Fibroblast of gingiva (primary cell): ENCODE results near the gene SFN.
A peak's percentile ranks its signal among the peaks of the same experiment; 100 is the strongest.
"Not testable (repeated sequence)": the region's sequence is repeated elsewhere in the genome, so short reads cannot be mapped to it uniquely, and the experiment has no call there.

ENCODE experiments used
- DNase-seq: peaks from one replicate; pipeline ENCODE4 v3.0.0-alpha.2; 2011; ENCODE audit warnings: low read depth

Gene SFN

DNA sequence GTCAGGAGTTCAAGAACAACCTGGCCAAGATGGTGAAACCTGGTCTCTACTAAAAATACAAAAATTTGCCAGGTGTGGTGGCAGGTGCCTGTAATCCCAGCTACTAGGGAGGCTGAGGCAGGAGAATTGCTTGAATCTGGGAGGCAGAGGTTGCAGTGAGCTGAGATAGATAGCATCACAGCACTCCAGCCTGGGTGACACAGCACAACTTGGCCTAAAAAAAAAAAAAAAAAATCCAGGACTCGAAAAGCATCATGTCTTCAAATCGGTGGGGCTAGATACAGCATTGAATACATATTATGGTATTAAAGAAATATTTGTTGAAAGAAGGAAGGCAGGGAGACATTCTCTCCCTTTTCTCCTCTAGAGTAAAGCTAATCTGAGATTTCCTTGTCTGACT, 10.1 kb downstream of the SFN start:
- not testable (repeated sequence) for DNase-seq

DNA sequence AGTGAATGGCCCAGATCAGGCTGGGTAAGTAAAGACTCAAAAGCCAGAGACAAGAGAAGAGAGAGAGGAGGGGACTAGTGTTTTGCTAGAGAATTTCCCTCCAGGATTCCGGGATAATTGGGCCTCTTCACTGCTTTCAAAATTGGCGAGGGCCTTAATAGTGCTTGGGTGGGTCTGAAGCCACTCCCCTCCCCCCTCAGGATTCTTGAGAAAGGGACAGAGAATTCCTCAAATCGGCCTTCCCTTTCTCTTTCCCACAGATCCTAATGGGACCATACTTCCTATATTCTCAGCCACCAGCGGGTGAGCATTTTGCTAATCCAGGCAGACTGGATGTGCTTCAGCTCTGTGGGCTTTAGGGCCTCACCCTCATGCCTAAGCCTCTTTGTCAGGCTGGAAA, 11.9 kb downstream of the SFN start:
- DNase-seq = no peak

DNA sequence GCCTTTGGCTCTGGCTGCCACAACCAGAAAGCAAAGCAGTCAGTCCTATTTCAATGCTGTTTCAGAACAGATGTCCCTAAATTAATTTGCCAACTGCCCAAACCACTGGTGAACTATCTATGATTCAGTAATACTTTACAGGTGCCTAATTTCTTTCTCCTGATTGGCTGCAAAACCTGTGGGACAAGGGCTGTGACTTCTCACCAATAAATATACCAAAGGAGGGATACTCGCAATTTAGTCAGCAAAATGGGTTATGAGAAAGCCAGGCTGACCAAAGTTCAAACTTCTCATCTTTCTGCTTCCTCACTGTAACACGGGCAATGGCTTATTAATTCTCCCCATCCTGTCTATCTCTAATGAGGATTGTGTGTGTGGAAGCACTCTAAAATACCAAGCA, 14.4 kb downstream of the SFN start:
- no peak for DNase-seq

GRCh38 chr1:26879793-26880192, 16.8 kb downstream of the SFN start:
- DNase-seq = no peak

- DNase-seq = not testable (repeated sequence)
Observed at GRCh38 chr1:26881611-26882010, 18.7 kb downstream of the SFN start.

- no peak for DNase-seq
Observed at GRCh38 chr1:26882696-26883463, 19.9 kb downstream of the SFN start.

DNA sequence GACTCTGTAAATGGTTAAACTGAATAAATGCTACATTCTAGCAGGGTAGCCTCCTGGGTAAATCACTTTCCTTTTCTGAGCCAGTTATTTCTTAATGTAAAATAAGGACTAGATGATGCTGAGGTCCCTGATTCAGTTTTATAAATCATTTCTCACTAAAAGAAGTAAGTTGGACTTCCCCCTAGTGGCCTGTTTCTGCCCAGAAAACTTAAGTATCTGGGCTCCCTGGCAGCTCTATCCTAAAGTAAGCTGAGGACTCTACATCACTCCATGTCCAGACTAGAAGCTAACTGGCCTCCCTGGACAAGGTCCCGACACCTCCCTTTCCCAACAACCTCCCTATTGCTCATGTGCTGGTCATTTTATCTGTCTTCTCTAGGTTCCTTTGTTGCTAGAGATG, 24.2 kb downstream of the SFN start:
- peak; percentile 54 for DNase-seq

DNA sequence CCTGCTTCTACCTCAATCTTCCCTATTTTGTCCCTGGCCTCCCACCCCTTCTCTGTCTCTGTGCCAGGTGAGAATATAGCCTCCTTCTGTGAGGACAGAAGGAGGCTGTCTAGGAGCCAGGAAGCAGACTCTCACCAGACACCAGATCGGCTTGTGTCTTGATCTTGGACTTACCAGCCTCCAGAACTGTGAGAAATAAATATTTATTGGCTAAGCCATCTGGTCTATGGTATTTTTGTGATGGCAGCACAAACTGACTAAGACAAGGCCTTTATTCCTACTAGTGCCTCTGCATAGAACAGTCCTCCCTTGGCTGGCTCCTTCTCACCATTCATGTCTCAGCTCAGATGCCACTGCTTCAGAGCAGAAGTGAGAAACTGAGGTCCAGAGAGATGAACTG, 25.3 kb downstream of the SFN start:
- no peak for DNase-seq

DNA sequence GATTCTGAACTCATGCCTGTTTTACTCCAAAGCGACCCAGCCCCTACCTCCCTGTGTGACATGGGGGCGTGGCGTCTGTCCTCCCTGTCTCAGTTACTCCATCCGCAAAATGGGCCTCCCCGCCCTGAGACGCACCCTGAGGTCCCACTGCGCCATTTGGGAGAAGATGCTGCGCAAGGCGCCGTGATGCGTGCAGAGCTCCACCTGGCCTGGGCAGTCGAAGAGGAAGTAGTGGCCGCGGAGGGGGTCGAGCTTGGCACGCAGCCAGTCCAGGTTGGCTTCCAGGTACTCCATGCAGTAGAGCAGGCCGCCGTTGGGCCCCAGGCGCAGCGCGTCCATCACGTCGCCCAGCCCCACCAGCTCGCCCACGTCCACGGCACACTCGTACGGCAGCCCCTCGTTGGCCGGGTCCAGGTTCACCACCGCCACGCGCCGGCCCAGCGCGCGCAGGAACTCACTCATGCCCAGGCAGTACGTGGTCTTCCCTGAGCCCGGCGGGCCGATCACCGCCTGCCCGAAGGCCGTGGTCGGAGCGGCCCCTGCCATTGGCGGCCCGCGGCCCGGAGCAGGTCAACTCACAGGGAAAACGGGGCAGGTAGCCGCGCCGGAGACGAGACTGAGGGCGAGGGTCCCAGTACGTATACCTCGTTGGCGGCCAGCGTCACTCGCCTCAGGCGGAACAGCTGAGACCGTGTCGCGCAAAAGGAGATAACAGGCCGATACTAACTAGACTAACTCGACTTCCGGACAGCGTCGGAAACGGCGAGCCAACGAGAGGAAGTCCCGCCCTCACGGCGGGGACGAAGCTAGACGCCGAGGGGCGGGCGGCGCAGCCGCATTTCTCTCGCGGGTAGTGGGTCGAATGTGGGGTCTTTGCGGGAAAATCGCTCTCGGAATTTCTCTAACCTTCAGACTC, 26.9 kb downstream of the SFN start, which contains the start of gene GPN2:
Gene GPN2 (minus strand): TSS at position 733 of the 916 bp plus-strand sequence. CDS start 187 bp downstream, at position 546.
- DNase-seq = peak; percentile 74

DNA sequence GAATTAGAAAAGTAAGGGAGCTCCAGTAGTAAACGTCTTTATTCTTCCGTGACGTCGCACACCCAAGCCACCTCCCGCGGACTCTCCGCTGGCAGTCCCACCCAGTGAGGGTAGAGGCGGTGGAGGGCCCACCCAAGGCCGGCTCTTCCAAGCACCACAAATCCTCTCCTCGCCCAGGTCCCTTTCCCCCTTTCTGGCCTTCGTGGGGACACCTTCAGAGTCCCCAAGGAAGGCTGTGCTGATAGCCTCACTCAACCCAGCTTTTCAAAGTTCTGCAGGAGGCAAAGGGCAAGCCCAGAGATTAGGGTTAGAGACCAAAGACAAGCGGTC, 27.5 kb downstream of the SFN start:
- no peak for DNase-seq

DNA sequence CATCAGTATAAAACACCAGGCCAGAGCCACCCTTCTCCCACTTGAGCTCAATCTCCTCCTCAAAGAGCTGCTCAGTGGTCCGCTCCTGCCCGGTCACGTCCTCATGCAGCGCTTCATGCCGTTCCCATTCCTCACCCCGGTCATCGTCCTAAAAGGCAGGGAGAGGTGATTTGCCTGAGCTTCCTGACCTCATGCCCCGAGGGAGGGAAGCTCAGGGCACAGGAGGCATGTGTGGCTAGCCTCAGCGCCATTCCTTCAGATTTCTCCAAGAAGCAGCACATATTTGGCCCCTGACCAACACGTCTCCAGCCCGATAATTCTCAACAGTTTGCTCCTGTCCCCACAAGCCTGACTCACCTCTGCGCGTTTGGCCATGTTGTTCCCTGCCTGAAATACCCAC, 31.3 kb downstream of the SFN start:
- no peak for DNase-seq

DNA sequence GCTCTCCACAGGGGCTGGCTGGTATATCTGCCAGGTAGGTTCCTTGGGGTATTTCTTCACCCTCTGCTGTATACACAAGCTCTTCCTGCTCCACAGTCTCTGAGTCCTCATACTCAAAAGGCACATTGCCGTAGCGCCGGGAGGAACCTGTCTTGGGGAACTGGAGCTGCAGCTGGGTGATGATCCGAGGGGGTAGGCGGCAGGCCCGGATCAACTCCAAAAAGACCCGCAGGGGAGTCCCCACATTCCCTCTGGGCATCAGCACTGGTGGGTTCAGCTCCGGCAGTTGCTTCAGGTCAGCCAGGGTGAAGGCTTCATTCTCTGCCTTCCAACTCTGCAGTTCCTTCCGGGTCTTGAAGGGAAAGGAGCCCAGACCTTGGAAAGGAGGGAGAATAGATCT, 34.4 kb downstream of the SFN start:
- DNase-seq = no peak

DNA sequence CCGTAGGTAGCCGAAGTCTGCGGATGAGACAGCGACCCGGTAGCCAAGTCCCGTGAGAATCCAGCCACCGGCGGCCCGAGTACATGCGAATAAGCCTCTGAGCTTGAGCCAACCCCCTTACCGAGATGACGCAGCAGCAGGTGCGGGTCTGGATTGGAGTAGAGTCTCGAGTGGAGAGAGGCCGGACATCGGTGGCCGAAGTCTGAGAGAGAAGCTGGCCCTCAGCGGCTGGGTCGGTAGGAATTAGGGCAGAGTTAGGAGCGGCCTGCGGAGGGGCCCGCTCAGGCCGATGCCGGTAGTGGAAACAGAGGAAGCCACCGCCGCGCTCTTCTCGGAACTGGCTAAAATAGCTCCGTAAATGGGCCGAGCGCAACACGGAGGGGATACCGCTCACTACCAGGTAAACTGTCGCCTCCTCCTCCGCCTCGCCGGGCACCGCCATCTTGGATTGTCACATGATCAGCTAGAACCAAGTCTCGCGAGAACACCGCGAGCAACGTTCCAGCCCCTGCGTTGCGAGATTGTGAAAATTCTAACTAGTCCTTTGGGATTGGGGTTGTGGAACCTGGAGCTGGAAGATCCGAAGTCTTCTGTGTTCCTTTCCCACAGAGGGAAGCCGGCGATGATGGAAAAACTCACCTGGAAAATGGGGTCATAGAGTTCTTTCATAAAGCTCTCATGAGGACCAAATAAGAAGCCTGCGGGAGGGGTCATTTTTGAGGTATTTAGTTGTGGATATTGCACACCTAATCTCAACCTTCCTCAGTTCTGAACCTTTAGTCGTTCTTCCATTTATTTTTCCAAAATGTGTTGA, 37.3 kb downstream of the SFN start, which contains the start of gene GPATCH3:
Gene GPATCH3 (minus strand): TSS at position 467 of the 814 bp plus-strand sequence. CDS start 25 bp downstream, at position 442.
- DNase-seq = peak; percentile 92

DNA sequence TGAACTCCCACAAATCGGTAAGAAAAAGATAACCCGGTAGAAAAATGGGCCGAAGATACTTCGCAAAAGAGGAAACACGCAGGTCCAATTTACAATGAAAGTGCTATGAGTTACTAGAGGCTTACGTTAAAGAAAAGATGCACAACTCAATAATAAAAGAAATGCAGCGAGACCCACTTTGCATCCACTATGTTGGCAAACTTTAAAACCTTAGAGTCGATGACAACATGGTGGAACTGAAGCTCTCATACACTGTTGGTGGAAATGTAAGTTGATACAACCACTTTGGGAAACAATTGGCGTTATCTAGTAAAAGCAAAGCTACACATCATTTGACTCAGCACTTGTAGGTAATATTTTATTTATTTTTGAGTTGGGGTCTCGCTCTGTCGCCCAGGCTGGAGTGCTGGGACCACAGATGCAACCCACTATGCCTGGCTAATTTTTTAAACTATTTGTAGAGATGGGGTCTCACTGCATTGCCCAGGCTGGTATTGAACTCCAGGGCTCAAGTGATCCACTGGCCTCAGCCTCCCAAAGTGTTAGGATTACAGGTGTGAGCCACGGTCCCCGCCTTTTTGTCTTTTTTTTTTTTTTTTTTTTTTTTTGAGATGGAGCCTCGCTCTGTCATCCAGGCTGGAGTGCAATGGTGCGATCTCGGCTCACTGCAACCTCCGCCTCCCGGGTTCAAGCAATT, 38.0 kb downstream of the SFN start:
- DNase-seq = no peak

- peak; percentile 47 for DNase-seq
Observed at GRCh38 chr1:26907071-26907917, 44.3 kb downstream of the SFN start.

DNA sequence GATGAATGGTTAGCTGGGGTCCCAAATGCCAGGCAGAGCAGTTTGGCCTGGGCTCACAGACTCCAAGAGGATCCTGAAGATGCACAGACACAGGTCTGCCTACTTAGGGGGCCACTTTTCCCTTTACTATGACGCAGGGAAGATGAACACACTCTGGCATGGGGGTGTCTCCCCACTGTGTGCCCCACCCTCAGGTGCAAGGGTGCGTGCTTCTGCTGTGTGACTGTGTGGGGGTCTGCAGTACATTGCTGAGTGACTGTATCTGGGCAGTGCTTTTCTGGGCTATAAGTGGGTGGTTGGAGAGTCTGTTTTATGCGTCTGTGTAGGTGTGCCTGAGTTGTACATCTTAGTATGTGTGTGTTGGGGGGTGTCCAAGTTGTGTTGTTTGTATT, 47.0 kb downstream of the SFN start:
- no peak for DNase-seq

GRCh38 chr1:26910343-26911160, 47.6 kb downstream of the SFN start:
- no peak for DNase-seq

GRCh38 chr1:26911399-26912146, 48.6 kb downstream of the SFN start:
- no peak for DNase-seq

- DNase-seq = no peak
Observed at GRCh38 chr1:26912147-26912490, 49.2 kb downstream of the SFN start.
